GM18499 (cell line): ENCODE measurements around the gene LCOR.

ENCODE experiments used
- ATAC-seq: cut with Tn5 transposase; IDR thresholded peaks from one replicate; pipeline ENCODE4 v1.9.1; 2021; ENCODE audit warnings: moderate number of reproducible peaks; ENCODE audit not compliant: insufficient read depth, unreplicated experiment

Gene LCOR

GRCh38 chr10:97003804-97004201, 171.7 kb downstream of the LCOR start:
- ATAC-seq: no peak

- ATAC-seq: no peak
Observed at GRCh38 chr10:97004591-97004990, 172.5 kb downstream of the LCOR start.

- no peak for ATAC-seq
Observed at GRCh38 chr10:97005349-97005748, 173.3 kb downstream of the LCOR start.

GRCh38 chr10:97006364-97006763, 174.3 kb downstream of the LCOR start:
- no peak for ATAC-seq

GRCh38 chr10:97007417-97007816, 175.3 kb downstream of the LCOR start:
- no peak for ATAC-seq

- ATAC-seq: no peak
Observed at GRCh38 chr10:97010695-97011206, 178.7 kb downstream of the LCOR start.

GRCh38 chr10:97011397-97011796, 179.3 kb downstream of the LCOR start:
- ATAC-seq: no peak

GRCh38 chr10:97012470-97012869, 180.4 kb downstream of the LCOR start:
- no peak for ATAC-seq

- ATAC-seq: no peak
Observed at GRCh38 chr10:97013568-97013967, 181.5 kb downstream of the LCOR start.

- no peak for ATAC-seq
Observed at GRCh38 chr10:97013983-97014382, 181.9 kb downstream of the LCOR start.

- ATAC-seq: no peak
Observed at GRCh38 chr10:97015240-97015639, 183.1 kb downstream of the LCOR start.

- peak; percentile 52 for ATAC-seq
Observed at GRCh38 chr10:97016728-97017473, 184.8 kb downstream of the LCOR start.

GRCh38 chr10:97017474-97017903, 185.4 kb downstream of the LCOR start:
- no peak for ATAC-seq

GRCh38 chr10:97018251-97019212, 186.4 kb downstream of the LCOR start:
- no peak for ATAC-seq

GRCh38 chr10:97019213-97019844, 187.2 kb downstream of the LCOR start:
- no peak for ATAC-seq

GRCh38 chr10:97020452-97021400, 188.6 kb downstream of the LCOR start:
- ATAC-seq: no peak

- no peak for ATAC-seq
Observed at GRCh38 chr10:97022616-97023015, 190.5 kb downstream of the LCOR start.

GRCh38 chr10:97023401-97024167, 191.5 kb downstream of the LCOR start:
- no peak for ATAC-seq
